Gastroesophageal sphincter (tissue), 4 donors: Measurements from ENCODE around the gene WRNIP1. TPM values are rescaled to one million over a fixed set of nuclear protein-coding genes. Genes with fewer than 3 reads are reported as not detected.

Experiments used
- ATAC-seq: fragments of 150-250 bp; one replicate; pipeline ENCODE4 v1.9.1; 2016; ENCODE audit warnings: mild to moderate bottlenecking, moderate library complexity
- H3K27ac ChIP-seq, 4 donors: fragments of 200-600 bp; sonication (generic) in 3 of 4; 1 replicate in 3 of 4; 2 replicates in 1 of 4; pipeline ENCODE4 v1.5.1; 2016 to 2019
- H3K27me3 ChIP-seq: fragments of 200-600 bp; sonication (generic); one replicate; pipeline ENCODE4 v1.5.1; 2019
- H3K36me3 ChIP-seq, 2 donors: fragments of 200-600 bp; sonication (generic); one replicate each; pipeline ENCODE4 v1.5.1; 2019; ENCODE audit warnings: control low read depth in 1 of 2
- H3K4me1 ChIP-seq, 3 donors: fragments of 200-600 bp; sonication (generic); 1 replicate in 2 of 3; 2 replicates in 1 of 3; pipeline ENCODE4 v1.5.1; 2016 to 2019; ENCODE audit warnings: control low read depth in 2 of 3
- H3K4me3 ChIP-seq, 2 donors: fragments of 200-600 bp; sonication (generic); one replicate each; pipeline ENCODE4 v1.5.1; 2019; ENCODE audit warnings: mild to moderate bottlenecking in 1 of 2, moderate library complexity in 1 of 2
- H3K9me3 ChIP-seq, 3 donors: fragments of 200-600 bp; sonication (generic); one replicate each; pipeline ENCODE4 v1.5.1; 2017 to 2019; ENCODE audit warnings: control low read depth in 2 of 3
- EP300 ChIP-seq: sonication (generic); formaldehyde crosslinking; IDR thresholded peaks from one replicate; pipeline ENCODE4 v1.6.1; 2017; ENCODE audit warnings: antibody characterized with exemption, mild to moderate bottlenecking
- POLR2A ChIP-seq, 2 donors: fragments of 450-650 bp; IDR thresholded peaks; one replicate each; pipeline ENCODE4 v1.6.1; 2017; ENCODE audit warnings: antibody characterized with exemption in 2 of 2, mild to moderate bottlenecking in 2 of 2, moderate library complexity in 1 of 2
- POLR2AphosphoS5 ChIP-seq: sonication (generic); formaldehyde crosslinking; IDR thresholded peaks from one replicate; pipeline ENCODE4 v1.6.1; 2017; ENCODE audit warnings: antibody characterized with exemption
- WGBS, 2 donors: methylation state at CpG; one replicate each; pipeline ENCODE4 v1.1.5; 2018; ENCODE audit warnings: low coverage in 1 of 2; 5-methylcytosine and 5-hydroxymethylcytosine counted together
- total RNA-seq, 4 donors: library from RNA; depleted of rRNA; stranded (reverse); fragments of >200 nt; gene quantifications; one replicate each; pipeline ENCODE4 v1.1.0, GENCODE V29; 2016
- TF ChIP-seq, protein P1 (sequence below), 4 experiments: fragments of 200-600 bp in 2 of 4; fragments of 450-650 bp in 2 of 4; sonication (generic) in 1 of 4; IDR thresholded peaks; one replicate each; pipeline ENCODE4 v1.5.1; 2017 to 2019; ENCODE audit warnings: antibody characterized with exemption in 4 of 4, mild to moderate bottlenecking in 2 of 4, moderate library complexity in 2 of 4

The WRNIP1 gene
- total RNA-seq, 4 donors from 2014 or later: 48.1 to 66.1 (median 57.1) TPM

DNA sequence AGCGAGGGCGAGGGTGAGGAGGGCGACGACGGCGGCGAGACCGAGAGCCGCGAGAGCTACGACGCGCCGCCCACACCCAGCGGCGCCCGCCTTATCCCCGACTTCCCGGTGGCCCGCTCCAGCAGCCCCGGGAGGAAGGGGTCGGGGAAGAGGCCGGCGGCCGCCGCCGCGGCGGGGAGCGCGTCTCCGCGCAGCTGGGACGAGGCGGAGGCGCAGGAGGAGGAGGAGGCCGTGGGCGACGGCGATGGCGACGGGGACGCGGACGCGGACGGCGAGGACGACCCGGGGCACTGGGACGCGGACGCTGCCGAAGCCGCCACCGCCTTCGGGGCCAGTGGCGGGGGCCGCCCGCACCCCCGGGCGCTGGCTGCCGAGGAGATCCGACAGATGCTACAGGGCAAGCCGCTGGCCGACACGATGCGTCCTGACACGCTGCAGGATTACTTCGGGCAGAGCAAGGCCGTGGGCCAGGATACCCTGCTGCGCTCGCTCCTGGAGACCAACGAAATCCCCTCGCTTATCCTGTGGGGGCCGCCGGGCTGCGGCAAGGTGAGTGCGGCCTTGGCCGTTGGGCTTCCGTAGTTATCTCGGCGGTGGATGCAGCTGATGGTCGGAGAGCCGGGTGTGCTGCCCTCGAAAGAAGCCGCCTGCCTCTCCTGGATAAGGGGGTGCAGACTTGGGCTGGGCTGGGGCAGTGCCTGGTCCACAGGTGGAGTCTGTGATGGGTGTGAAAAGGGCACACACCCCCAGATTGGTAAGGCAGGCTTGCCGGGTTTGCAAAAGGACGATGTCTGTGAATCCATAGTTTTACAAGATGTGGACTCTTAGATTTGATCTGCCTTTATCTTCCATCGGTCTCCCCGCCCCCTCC, 938 bp downstream of the WRNIP1 start:
- TF ChIP-seq EP300 (no peak), POLR2A (IDR thresholded peaks at IDR 0.05) (peak in 1 of 2 donors; percentile 12), POLR2AphosphoS5 (peak; percentile 12)
- TF ChIP-seq, protein P1, sequence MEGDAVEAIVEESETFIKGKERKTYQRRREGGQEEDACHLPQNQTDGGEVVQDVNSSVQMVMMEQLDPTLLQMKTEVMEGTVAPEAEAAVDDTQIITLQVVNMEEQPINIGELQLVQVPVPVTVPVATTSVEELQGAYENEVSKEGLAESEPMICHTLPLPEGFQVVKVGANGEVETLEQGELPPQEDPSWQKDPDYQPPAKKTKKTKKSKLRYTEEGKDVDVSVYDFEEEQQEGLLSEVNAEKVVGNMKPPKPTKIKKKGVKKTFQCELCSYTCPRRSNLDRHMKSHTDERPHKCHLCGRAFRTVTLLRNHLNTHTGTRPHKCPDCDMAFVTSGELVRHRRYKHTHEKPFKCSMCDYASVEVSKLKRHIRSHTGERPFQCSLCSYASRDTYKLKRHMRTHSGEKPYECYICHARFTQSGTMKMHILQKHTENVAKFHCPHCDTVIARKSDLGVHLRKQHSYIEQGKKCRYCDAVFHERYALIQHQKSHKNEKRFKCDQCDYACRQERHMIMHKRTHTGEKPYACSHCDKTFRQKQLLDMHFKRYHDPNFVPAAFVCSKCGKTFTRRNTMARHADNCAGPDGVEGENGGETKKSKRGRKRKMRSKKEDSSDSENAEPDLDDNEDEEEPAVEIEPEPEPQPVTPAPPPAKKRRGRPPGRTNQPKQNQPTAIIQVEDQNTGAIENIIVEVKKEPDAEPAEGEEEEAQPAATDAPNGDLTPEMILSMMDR (IDR thresholded peaks at IDR 0.05): no peak
- Histone ChIP-seq H3K27ac (peak overlapping the region; percentile 87 to 99 (median 94)), H3K36me3 (peaks cover 0 to 13% of the 10 kb centered on the region in 2 donors), H3K27me3 (no peaks in the 10 kb centered on the region), H3K4me1 (peaks cover 0 to 55% (median 21%) of the 10 kb centered on the region in 3 donors), H3K9me3 (no peaks in the 10 kb centered on the region), H3K4me3 (peak overlapping the region; percentile 74 to 87)
- ATAC-seq: peak; percentile 20
- 0% methylated on average over 3 of the region's 91 CpGs for WGBS, 2 donors

DNA sequence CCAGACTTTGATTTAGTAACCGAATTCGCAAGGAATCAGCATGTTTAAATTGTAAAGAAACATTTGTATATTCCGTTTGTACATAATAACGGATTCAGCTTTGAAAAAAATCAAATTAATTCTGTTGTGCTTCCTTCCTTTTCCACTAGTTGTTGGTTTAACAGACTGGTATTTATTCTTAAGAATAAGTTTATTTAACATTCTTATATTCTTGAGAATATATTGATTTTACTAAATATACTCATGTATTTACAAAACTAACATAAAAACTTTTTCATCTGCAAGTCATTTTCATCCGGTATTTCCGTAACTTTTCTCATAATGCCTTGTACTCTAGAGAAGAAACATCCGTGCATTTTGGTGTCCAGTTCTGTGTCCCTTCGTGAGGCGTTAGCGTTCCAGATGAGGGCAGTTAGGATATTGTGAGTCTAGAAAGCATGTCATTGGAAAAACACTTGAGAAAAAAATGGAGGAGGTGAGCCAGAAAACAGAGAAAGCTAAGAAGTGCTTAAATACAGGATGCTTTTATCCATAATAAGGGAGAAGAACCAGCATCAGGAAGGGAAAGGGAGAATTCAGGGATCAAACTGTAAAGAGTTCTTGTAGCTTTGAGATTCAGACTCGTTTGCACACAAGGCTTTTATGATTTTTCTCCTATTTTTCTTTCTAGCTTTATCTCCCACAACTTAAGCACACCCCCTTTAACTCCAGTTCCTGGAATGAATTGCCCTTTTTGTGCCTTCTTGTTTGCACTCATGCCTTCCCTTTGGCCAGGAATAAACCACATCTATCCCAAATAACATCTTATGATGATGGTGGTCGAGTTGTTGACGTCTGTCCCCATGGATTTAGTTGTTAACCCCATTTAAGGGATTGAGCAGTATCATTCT, 1.8 kb downstream of the WRNIP1 start:
- Histone ChIP-seq H3K9me3 (no peaks in the 10 kb centered on the region), H3K36me3 (peaks cover 0 to 19% of the 10 kb centered on the region in 2 donors), H3K27me3 (no peaks in the 10 kb centered on the region), H3K4me1 (peaks cover 0 to 61% (median 21%) of the 10 kb centered on the region in 3 donors), H3K4me3 (peak overlapping the region; percentile 74 to 87), H3K27ac (peak overlapping the region; percentile 87 to 99 (median 94))
- ATAC-seq: no peak
- WGBS, 2 donors: 3 to 7% methylated on average over 13 of the region's 13 CpGs
- TF ChIP-seq, protein P1 (IDR thresholded peaks at IDR 0.05): peak in 2 of 4 experiments; percentile 3 to 15
- TF ChIP-seq POLR2A (IDR thresholded peaks at IDR 0.05): no peak

DNA sequence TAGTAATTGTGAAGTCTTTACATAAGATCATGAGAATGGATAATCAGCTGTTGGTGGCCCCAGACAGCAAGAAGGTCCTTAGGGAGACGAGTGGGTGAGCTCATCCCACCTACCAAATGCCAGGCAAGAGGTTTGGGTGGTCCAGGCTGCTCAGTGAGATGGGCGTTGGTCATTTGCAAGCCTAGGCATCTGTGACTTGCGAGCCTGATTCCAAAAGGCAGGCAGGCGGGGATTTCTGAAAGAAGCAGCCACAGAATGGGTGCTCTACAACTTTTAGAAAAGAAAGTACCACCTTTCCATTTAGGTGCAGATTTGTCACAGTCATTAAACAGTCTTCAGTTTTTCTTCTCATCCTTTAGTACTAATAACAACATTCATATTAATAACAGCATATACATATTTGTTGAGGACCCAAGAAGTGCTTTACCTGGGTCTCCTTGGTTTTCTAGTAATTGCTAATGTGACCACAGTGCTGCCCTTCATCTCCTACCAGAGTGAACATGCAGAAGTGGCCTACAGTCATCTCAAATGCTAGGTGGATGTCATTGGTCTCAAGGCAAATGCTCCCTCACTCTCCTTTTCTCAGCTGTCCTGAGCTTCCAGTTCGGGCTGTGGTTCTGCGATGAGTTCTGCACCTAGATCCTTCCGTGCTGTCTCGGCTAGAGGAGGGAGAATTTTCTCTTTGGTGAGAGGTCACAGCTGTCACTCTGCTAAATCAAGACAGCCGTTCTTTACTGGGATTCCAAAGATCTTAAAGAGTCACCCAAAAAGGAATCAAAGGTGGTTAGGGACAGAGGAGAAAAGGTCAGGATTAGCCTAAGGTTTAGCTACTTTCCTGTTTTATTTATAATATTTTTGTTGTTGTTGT, 2.7 kb downstream of the WRNIP1 start:
- Histone ChIP-seq H3K36me3 (peaks cover 0 to 21% of the 10 kb centered on the region in 2 donors), H3K4me1 (peaks cover 0 to 69% (median 21%) of the 10 kb centered on the region in 3 donors), H3K27me3 (no peaks in the 10 kb centered on the region), H3K27ac (peak overlapping the region in 3 of 4 donors; percentile 5 to 99 (median 95)), H3K9me3 (no peaks in the 10 kb centered on the region), H3K4me3 (peak overlapping the region; percentile 74 to 87)
- 45 to 52% methylated on average over 5 to 9 of the region's 9 CpGs for WGBS, 2 donors
- no peak for ATAC-seq
- TF ChIP-seq POLR2AphosphoS5 (no peak), EP300 (no peak), POLR2A (IDR thresholded peaks at IDR 0.05) (no peak)
- TF ChIP-seq, protein P1 (IDR thresholded peaks at IDR 0.05): no peak

DNA sequence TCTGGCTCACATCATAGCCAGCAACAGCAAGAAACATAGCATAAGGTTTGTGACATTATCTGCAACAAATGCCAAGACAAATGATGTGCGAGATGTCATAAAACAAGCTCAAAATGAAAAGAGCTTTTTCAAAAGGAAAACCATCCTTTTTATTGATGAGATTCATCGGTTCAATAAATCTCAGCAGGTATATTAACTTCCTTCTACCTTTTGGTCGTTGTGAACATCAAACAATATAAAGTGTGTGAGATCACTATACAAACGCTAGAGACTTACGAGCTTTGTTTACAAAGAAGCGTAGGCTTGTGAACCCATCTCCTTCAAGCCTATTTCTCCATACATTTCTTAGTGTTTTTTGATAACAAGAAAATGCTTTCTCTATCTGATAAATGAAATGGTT, 3.5 kb downstream of the WRNIP1 start:
- Histone ChIP-seq H3K27ac (peak overlapping the region in 1 of 4 donors; percentile 95), H3K27me3 (no peaks in the 10 kb centered on the region), H3K4me3 (peak overlapping the region in 1 of 2 donors; percentile 74), H3K4me1 (peaks cover 0 to 77% (median 21%) of the 10 kb centered on the region in 3 donors), H3K36me3 (peaks cover 0 to 29% of the 10 kb centered on the region in 2 donors), H3K9me3 (no peaks in the 10 kb centered on the region)
- no peak for ATAC-seq
- 49 to 52% methylated on average over 6 of the region's 6 CpGs for WGBS, 2 donors
- TF ChIP-seq POLR2A (IDR thresholded peaks at IDR 0.05): no peak
- TF ChIP-seq EP300: no peak
- TF ChIP-seq, protein P1 (IDR thresholded peaks at IDR 0.05): peak in 1 of 4 experiments; percentile 7
